ENCODE measurements around the gene CHST4.

GRCh38 chr16:71489122-71489521, 37.1 kb upstream of the CHST4 start, which contains the start of gene ZNF19:
- TF ChIP-seq CTCF (IDR thresholded peaks at IDR 0.05) (no peak), POLR2AphosphoS5 (IDR thresholded peaks at IDR 0.05) (no peak), POLR2A (IDR thresholded peaks at IDR 0.05) (no peak)

Data from prostate gland (tissue), 2 donors.